Endothelial cell of umbilical vein (primary cell): ENCODE results near the gene DIAPH1. TPM values are rescaled to one million over a fixed set of nuclear protein-coding genes. Genes with fewer than 3 reads are reported as not detected.

Experiments used
- BruUV-seq: library from RNA; stranded (reverse); fragments of 400-500 nt; replicated peaks from 2 replicates; lab custom pipeline; 2021; lab: Mats Ljungman, UMichigan
- CTCF ChIA-PET: fragments of 300-600, 350-600 bp; sonication (Branson Sonifier 250); formaldehyde crosslinking; loops from one replicate; lab custom pipeline; 2021; ENCODE audit warnings: antibody characterized with exemption, inconsistent platforms; lab: Charles Lee
- POLR2A ChIA-PET: fragments of 300-600, 350-600 bp; sonication (Branson Sonifier 250); formaldehyde crosslinking; loops from one replicate; lab custom pipeline; 2021; ENCODE audit warnings: antibody characterized with exemption, inconsistent platforms; lab: Charles Lee
- DNase-seq: peaks from one replicate; pipeline ENCODE4 v3.0.0-alpha.2; 2011; ENCODE audit warnings: low read depth, low spot score
- FAIRE-seq: peaks from 2 replicates; lab custom pipeline; 2011; peaks lifted over from hg19 to GRCh38; lab: Jason Lieb, UNC
- H2AFZ ChIP-seq: 2 replicates; pipeline ENCODE4 v1.6.0; 2012; ENCODE audit warnings: low read depth, low read length, control low read depth, inconsistent platforms
- H3K27ac ChIP-seq: 2 replicates; pipeline ENCODE4 v1.5.1; 2011; ENCODE audit warnings: low read depth, mild to moderate bottlenecking, control low read depth, low read length, moderate library complexity; ENCODE audit not compliant: insufficient read depth
- H3K27me3 ChIP-seq, 2 experiments: 2 replicates each; pipeline versions ENCODE4 v1.6.0 to v1.6.1; 2011; ENCODE audit warnings: low read length in 2 of 2, mixed read lengths in 1 of 2; ENCODE audit not compliant: control insufficient read depth in 2 of 2, insufficient read depth in 2 of 2
- H3K36me3 ChIP-seq, 2 experiments: 2 replicates in 1 of 2; 3 replicates in 1 of 2; pipeline ENCODE4 v1.5.1; 2011; ENCODE audit warnings: low read length in 2 of 2, mild to moderate bottlenecking in 1 of 2, moderate library complexity in 1 of 2; ENCODE audit not compliant: control insufficient read depth in 2 of 2, insufficient read depth in 2 of 2; ENCODE audit errors: extremely low read depth in 1 of 2
- H3K4me1 ChIP-seq: 3 replicates; pipeline ENCODE4 v1.5.1; 2011; ENCODE audit warnings: mild to moderate bottlenecking, low read length; ENCODE audit not compliant: control insufficient read depth, insufficient read depth; ENCODE audit errors: extremely low read depth
- H3K4me2 ChIP-seq: 2 replicates; pipeline ENCODE4 v1.6.1; 2011; ENCODE audit warnings: low read length, control low read depth, mixed read lengths; ENCODE audit not compliant: insufficient read depth
- H3K4me3 ChIP-seq, 3 experiments: fragments of 200-600 bp in 1 of 3; sonication (generic), shearing (Covaris generic) in 1 of 3; replicated peaks in 1 of 3; 2 replicates each; pipeline ENCODE4 v1.5.1; 2011 to 2016; ENCODE audit warnings: control low read depth in 3 of 3, low read length in 3 of 3, mild to moderate bottlenecking in 2 of 3, inconsistent platforms in 1 of 3, low read depth in 1 of 3, moderate library complexity in 1 of 3; ENCODE audit not compliant: insufficient read depth in 1 of 3
- H3K79me2 ChIP-seq: 2 replicates; pipeline ENCODE4 v1.6.0; 2012; ENCODE audit warnings: low read length, inconsistent platforms; ENCODE audit not compliant: control insufficient read depth, insufficient read depth
- H3K9ac ChIP-seq: replicated peaks from 2 replicates; pipeline ENCODE3; 2011; ENCODE audit warnings: low read length, control low read depth; ENCODE audit not compliant: insufficient read depth; ENCODE audit errors: extremely low read depth
- H3K9me1 ChIP-seq: replicated peaks from 3 replicates; pipeline ENCODE4 v1.6.0; 2011; ENCODE audit warnings: mild to moderate bottlenecking, low read length; ENCODE audit not compliant: control insufficient read depth, insufficient read depth; ENCODE audit errors: extremely low read depth
- H3K9me3 ChIP-seq: replicated peaks from 2 replicates; pipeline ENCODE4 v1.5.1; 2012; ENCODE audit warnings: low read length, inconsistent platforms; ENCODE audit not compliant: control insufficient read depth, insufficient read depth
- H4K20me1 ChIP-seq: replicated peaks from 2 replicates; pipeline ENCODE3; 2011; ENCODE audit warnings: mild to moderate bottlenecking, low read length; ENCODE audit not compliant: control insufficient read depth, insufficient read depth; ENCODE audit errors: extremely low read depth
- CTCF ChIP-seq, 2 donors: IDR thresholded peaks; 1 replicate in 1 of 2; 2 replicates in 1 of 2; pipeline ENCODE4 v1.5.1; 2011; ENCODE audit warnings: low read length in 2 of 2, mild to moderate bottlenecking in 2 of 2, moderate library complexity in 2 of 2, control low read depth in 1 of 2, inconsistent platforms in 1 of 2, low read depth in 1 of 2; ENCODE audit not compliant: insufficient read depth in 1 of 2; ENCODE audit errors: extremely low read depth in 1 of 2
- EZH2 ChIP-seq: IDR thresholded peaks from 2 replicates; pipeline ENCODE4 v1.6.1; 2012; ENCODE audit warnings: borderline replicate concordance, low read depth, mild to moderate bottlenecking, moderate library complexity, low read length, inconsistent platforms; ENCODE audit not compliant: severe bottlenecking
- FOS ChIP-seq: IDR thresholded peaks from 2 replicates; pipeline ENCODE4 v1.6.1; 2011; ENCODE audit warnings: mild to moderate bottlenecking, low read length, moderate library complexity, borderline replicate concordance; ENCODE audit not compliant: insufficient read depth
- GATA2 ChIP-seq: IDR thresholded peaks from 2 replicates; pipeline ENCODE4 v1.7.0; 2011; ENCODE audit warnings: low read depth, mild to moderate bottlenecking, moderate library complexity, mixed read lengths, low read length; ENCODE audit not compliant: insufficient read length, insufficient read depth
- JUN ChIP-seq: IDR thresholded peaks from 2 replicates; pipeline ENCODE4 v1.6.1; 2011; ENCODE audit warnings: borderline replicate concordance, low read depth; ENCODE audit not compliant: insufficient read length, insufficient read depth
- MYC ChIP-seq: IDR thresholded peaks from one replicate; pipeline ENCODE4 v1.6.1; 2011; ENCODE audit warnings: mild to moderate bottlenecking, low read depth, low read length
- POLR2A ChIP-seq: IDR thresholded peaks from 2 replicates; pipeline ENCODE4 v1.6.1; 2012; ENCODE audit warnings: low read depth, mild to moderate bottlenecking, control low read depth, low read length
- POLR2AphosphoS5 ChIP-seq: IDR thresholded peaks from 2 replicates; pipeline ENCODE4 v1.6.1; 2012; ENCODE audit warnings: low read depth, mild to moderate bottlenecking, control low read depth, low read length, moderate library complexity; ENCODE audit not compliant: insufficient read depth
- dilution Hi-C: fragments of 300-500 bp; cut with MboI; formaldehyde crosslinking; loops from one replicate; pipeline ENCODE4 v1.15.0; 2019; ENCODE audit warnings: low sequenced_read_pairs; ENCODE audit not compliant: extremely low pct_ligation_motif_present
- intact Hi-C: fragments of 100-400 bp; cut with micrococcal nuclease; formaldehyde crosslinking; loops from one replicate; pipeline ENCODE4 v1.10.0; 2022
- polyA plus RNA-seq, 4 experiments: library from polyadenylated mRNA; depleted of rRNA in 3 of 4; stranded (reverse) in 3 of 4; unstranded in 1 of 4; fragments of >200 nt; gene quantifications; 2 replicates each; pipeline versions ENCODE4 v1.2.1 to v1.2.3, GENCODE V29; 2011 to 2012; ENCODE audit warnings: missing spikeins in 1 of 4
- total RNA-seq: library from RNA; stranded (reverse); gene quantifications from 2 replicates; pipeline ENCODE4 v1.2.3, GENCODE V29; 2021
- TF ChIP-seq, protein P1 (sequence below): IDR thresholded peaks from 2 replicates; pipeline ENCODE4 v1.6.1; 2011; ENCODE audit not compliant: insufficient read depth, insufficient read length

Gene DIAPH1
- total and polyA plus RNA-seq, 2 donors (not counting 3 experiments of a cell fraction or from before 2014, with no cell fraction given), result 68.6 to 105 TPM

- Histone ChIP-seq H3K9me1 (no peaks in the 10 kb centered on the region), H3K79me2 (no peaks in the 10 kb centered on the region), H3K4me1 (no peaks in the 10 kb centered on the region), H3K36me3 (peaks cover 0 to 6% of the 10 kb centered on the region in 2 experiments), H2AFZ (no peak overlapping the region), H3K9me3 (no peaks in the 10 kb centered on the region), H3K27ac (no peak overlapping the region), H3K4me3 (no peak overlapping the region), H4K20me1 (no peaks in the 10 kb centered on the region), H3K4me2 (no peak overlapping the region), H3K27me3 (no peaks in the 10 kb centered on the region), H3K9ac (no peak overlapping the region)
- ChIA-PET CTCF (interaction anchor here (0.8 to 1.8 kb wide), 5 partner anchors 9 to 89 kb away, joined by 3 to 11 read pairs (median 3); partner anchors contain the start of genes PCDHGA10 and PCDHGA12), POLR2A (no interaction called here)
- DNase-seq (no peak), FAIRE-seq (no peak)
- dilution Hi-C loops, result no loop called here
- intact Hi-C loops, result no loop called here
- TF ChIP-seq GATA2 (no peak), EZH2 (no peak), MYC (no peak), POLR2A (no peak), CTCF (IDR thresholded peaks at IDR 0.05; ENCODE audit: extremely low read depth in 1 of 2, insufficient read depth in 1 of 2, low read depth in 1 of 2, low read length in 2 of 2) (no peak), POLR2AphosphoS5 (no peak), FOS (no peak), JUN (no peak)
- TF ChIP-seq, protein P1, sequence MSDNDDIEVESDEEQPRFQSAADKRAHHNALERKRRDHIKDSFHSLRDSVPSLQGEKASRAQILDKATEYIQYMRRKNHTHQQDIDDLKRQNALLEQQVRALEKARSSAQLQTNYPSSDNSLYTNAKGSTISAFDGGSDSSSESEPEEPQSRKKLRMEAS, result no peak
- BruUV-seq, result no TSS peak
Measured at GRCh38 chr5:141501761-141502160, 117.0 kb downstream of the DIAPH1 start.
